ENCODE data around the gene ELOF1.

GRCh38 chr19:11576227-11576626 lies 17.2 kb upstream of the ELOF1 start:
- no peak for TF ChIP-seq CTCF (IDR thresholded peaks at IDR 0.05)
- no peak for TF ChIP-seq POLR2A (IDR thresholded peaks at IDR 0.05)
